NT2/D1 (cell line): ENCODE results near the gene ALDH3B1.

Experiments
- DNase-seq: peaks from one replicate; pipeline ENCODE4 v3.0.0-alpha.2; 2011; ENCODE audit warnings: low read depth, low spot score
- H3K27me3 ChIP-seq: 2 replicates; pipeline ENCODE4 v1.6.0; 2011; ENCODE audit warnings: mild to moderate bottlenecking; ENCODE audit not compliant: insufficient read length, insufficient read depth
- H3K36me3 ChIP-seq: 2 replicates; pipeline ENCODE4 v1.6.1; 2011; ENCODE audit warnings: mild to moderate bottlenecking, low read length, mixed read lengths; ENCODE audit not compliant: insufficient read depth, insufficient read length
- H3K4me1 ChIP-seq: 2 replicates; pipeline ENCODE4 v1.5.1; 2011; ENCODE audit not compliant: insufficient read depth, insufficient read length
- H3K4me3 ChIP-seq: 2 replicates; pipeline ENCODE4 v1.5.1; 2011; ENCODE audit warnings: low read depth; ENCODE audit not compliant: insufficient read length
- H3K9ac ChIP-seq: 2 replicates; pipeline ENCODE4 v1.6.0; 2011; ENCODE audit warnings: low read depth; ENCODE audit not compliant: insufficient read length
- H3K9me3 ChIP-seq: 2 replicates; pipeline ENCODE4 v1.5.1; 2011; ENCODE audit warnings: mild to moderate bottlenecking, low read length; ENCODE audit not compliant: insufficient read depth
- SUZ12 ChIP-seq: IDR thresholded peaks from 2 replicates; pipeline ENCODE4 v1.6.1; 2011; ENCODE audit not compliant: insufficient read length, insufficient read depth; ENCODE audit errors: extremely low read depth
- YY1 ChIP-seq: IDR thresholded peaks from 2 replicates; pipeline ENCODE4 v1.6.1; 2011; ENCODE audit not compliant: insufficient read length, insufficient read depth
- ZNF274 ChIP-seq: IDR thresholded peaks from 2 replicates; pipeline ENCODE4 v1.6.1; 2011; ENCODE audit warnings: mild to moderate bottlenecking, low read depth, low read length

Gene ALDH3B1

GRCh38 chr11:68026391-68027105, 16.4 kb downstream of the ALDH3B1 start:
- Histone ChIP-seq H3K4me3 (no peak overlapping the region), H3K4me1 (peaks cover 26% of the 10 kb centered on the region), H3K36me3 (peaks cover 33% of the 10 kb centered on the region), H3K27me3 (no peaks in the 10 kb centered on the region), H3K9me3 (peaks cover 8% of the 10 kb centered on the region; the same call in 1 of the 2 replicates), H3K9ac (no peak overlapping the region)
- no peak for DNase-seq
- TF ChIP-seq SUZ12 (no peak), ZNF274 (no peak), YY1 (no peak)

- Histone ChIP-seq H3K9ac (no peak overlapping the region), H3K9me3 (peaks cover 8% of the 10 kb centered on the region; the same call in 1 of the 2 replicates), H3K4me1 (peaks cover 26% of the 10 kb centered on the region), H3K4me3 (no peak overlapping the region), H3K27me3 (no peaks in the 10 kb centered on the region), H3K36me3 (peaks cover 43% of the 10 kb centered on the region)
- DNase-seq = no peak
- TF ChIP-seq ZNF274 = no peak
- no peak for TF ChIP-seq SUZ12
- no peak for TF ChIP-seq YY1
Observed at GRCh38 chr11:68027667-68028066, 17.5 kb downstream of the ALDH3B1 start.

- Histone ChIP-seq H3K4me1 (peaks cover 26% of the 10 kb centered on the region), H3K4me3 (peak overlapping the region; percentile 81), H3K36me3 (peaks cover 54% of the 10 kb centered on the region), H3K9me3 (peaks cover 8% of the 10 kb centered on the region; the same call in 1 of the 2 replicates), H3K27me3 (no peaks in the 10 kb centered on the region), H3K9ac (peak overlapping the region; percentile 89)
- no peak for DNase-seq
- no peak for TF ChIP-seq ZNF274
- TF ChIP-seq YY1 = no peak
- TF ChIP-seq SUZ12 = no peak
Observed at GRCh38 chr11:68028802-68029545, 18.8 kb downstream of the ALDH3B1 start.

DNA sequence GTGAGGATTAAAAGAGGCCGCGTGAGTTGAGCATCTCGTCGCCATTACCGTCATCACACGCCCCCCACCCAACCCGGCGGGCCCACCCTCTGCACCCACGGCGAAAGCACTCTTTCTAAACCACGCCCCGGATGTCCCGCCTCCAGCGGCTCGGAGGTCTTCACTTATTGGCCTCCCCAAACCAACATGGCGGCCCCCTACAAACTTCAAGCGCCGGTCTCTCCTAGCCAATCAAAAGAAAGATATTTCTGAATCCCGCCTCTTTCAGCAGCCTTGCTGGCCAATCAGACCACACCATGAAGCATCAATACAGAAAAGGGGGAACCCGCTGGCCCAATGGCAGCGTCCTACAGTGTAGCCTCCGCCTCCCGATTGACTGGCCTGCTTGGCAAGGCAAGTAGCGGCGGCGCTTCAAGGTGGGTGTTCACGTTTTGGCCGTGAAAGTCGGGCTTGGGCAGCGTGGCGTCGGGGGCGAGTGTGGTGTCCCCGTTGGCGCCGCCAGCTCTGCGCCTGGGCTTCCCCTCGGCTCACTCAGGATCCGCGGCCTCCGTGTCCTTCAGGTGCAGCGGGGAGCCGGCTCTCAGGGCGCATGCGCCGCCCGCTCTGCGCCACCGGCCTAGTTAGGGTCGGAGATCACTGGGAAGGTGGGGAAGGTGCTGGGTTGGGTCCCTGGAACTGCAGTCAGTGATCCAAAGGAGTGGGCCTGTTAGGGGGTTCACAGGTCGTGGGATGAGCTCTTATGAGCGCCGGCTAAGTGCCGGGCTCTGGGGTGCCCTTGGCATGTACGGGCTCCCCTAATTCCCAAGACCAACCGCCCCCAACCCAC, 20.4 kb downstream of the ALDH3B1 start, which contains the start of gene NDUFS8:
NDUFS8 (plus strand) TSS at position 364 of the 826 bp plus-strand sequence. CDS start 1,471 bp downstream, outside the sequence.
- Histone ChIP-seq H3K4me1 (peaks cover 26% of the 10 kb centered on the region), H3K36me3 (peaks cover 52% of the 10 kb centered on the region), H3K27me3 (no peaks in the 10 kb centered on the region), H3K9ac (peak within 1 kb of the TSS; percentile 96), H3K4me3 (peak within 1 kb of the TSS; percentile 92), H3K9me3 (peaks cover 8% of the 10 kb centered on the region; the same call in 1 of the 2 replicates)
- peak; percentile 98 for DNase-seq
- no peak for TF ChIP-seq ZNF274
- TF ChIP-seq SUZ12 = no peak
- peak; percentile 79 for TF ChIP-seq YY1

GRCh38 chr11:68031144-68031464, 21.0 kb downstream of the ALDH3B1 start:
- peak overlapping the region; percentile 92 for H3K4me3 ChIP-seq
- H3K36me3 ChIP-seq = peaks cover 51% of the 10 kb centered on the region
- peaks cover 26% of the 10 kb centered on the region for H3K4me1 ChIP-seq
- H3K9ac ChIP-seq = peak overlapping the region; percentile 96
- H3K9me3 ChIP-seq = peaks cover 8% of the 10 kb centered on the region; the same call in 1 of the 2 replicates
- no peak for DNase-seq
- H3K27me3 ChIP-seq = no peaks in the 10 kb centered on the region
- TF ChIP-seq YY1 (no peak), ZNF274 (no peak), SUZ12 (no peak)

DNA sequence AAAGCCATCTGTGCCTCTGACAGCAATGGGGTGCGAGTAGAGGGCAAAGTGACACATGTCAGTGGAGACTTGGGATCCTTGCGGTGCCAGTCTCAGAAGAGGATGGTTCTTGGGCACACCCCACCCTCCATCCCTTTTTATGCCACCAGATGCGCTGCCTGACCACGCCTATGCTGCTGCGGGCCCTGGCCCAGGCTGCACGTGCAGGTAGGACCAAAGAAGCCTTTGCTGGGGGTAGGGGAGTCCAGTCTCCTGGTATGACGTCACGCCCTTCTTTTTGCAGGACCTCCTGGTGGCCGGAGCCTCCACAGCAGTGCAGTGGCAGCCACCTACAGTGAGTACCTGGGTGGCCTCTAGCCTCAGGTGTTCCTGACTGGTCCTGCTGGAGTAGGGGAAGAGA, 21.9 kb downstream of the ALDH3B1 start:
- no peaks in the 10 kb centered on the region for H3K27me3 ChIP-seq
- DNase-seq = no peak
- H3K36me3 ChIP-seq = peaks cover 53% of the 10 kb centered on the region
- H3K4me1 ChIP-seq = peaks cover 21% of the 10 kb centered on the region
- no peak for TF ChIP-seq ZNF274
- no peak for TF ChIP-seq YY1
- TF ChIP-seq SUZ12 = no peak
- H3K9me3 ChIP-seq = peaks cover 8% of the 10 kb centered on the region; the same call in 1 of the 2 replicates
- peak overlapping the region; percentile 96 for H3K9ac ChIP-seq
- no peak overlapping the region for H3K4me3 ChIP-seq
